ENCODE measurements around the gene GP1BB.

DNA sequence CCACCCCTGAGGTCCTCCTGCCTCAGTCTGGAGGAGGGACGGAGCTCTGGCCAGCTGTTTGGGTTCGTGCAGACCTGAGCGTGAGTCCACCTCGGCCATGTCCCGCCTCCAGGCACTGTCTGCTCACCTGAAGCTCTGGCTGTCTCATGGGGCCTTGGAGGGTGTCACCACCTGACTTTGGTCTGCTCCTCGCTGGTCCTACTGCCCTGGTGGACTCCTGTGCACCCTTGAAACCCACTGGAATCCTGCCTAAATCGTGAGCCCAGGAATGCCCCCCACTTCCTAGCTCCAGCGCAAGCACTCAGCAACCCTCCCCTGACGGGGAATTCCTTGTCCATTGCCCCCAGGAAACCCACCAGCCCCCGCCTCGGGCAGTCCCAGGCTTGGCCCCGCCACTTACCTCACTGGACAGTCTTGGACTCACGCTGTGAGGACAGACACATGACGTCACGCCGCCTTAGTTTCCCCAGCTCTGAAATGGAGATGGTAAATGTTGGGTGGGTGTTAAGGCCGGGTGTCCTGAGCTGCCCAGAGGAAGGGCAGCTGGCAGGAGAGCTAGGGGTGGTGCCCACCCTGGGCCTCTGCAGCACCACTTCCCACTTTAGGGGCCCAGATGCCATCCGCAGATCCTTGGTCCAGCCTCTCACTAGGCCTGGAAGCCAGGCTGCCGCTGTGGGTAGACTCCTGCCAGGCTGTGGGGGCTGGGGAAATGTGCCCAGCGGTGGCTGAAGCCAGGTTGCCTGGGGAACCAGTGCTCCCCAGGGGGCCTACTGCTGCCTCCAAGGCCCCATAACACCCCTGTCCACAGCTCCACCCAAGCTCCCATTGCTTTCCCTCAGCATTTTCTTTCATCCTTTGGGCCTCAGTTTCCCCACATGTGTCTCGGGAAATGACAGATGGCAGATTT lies 19.1 kb downstream of the GP1BB start:
- TF ChIP-seq, protein P1, sequence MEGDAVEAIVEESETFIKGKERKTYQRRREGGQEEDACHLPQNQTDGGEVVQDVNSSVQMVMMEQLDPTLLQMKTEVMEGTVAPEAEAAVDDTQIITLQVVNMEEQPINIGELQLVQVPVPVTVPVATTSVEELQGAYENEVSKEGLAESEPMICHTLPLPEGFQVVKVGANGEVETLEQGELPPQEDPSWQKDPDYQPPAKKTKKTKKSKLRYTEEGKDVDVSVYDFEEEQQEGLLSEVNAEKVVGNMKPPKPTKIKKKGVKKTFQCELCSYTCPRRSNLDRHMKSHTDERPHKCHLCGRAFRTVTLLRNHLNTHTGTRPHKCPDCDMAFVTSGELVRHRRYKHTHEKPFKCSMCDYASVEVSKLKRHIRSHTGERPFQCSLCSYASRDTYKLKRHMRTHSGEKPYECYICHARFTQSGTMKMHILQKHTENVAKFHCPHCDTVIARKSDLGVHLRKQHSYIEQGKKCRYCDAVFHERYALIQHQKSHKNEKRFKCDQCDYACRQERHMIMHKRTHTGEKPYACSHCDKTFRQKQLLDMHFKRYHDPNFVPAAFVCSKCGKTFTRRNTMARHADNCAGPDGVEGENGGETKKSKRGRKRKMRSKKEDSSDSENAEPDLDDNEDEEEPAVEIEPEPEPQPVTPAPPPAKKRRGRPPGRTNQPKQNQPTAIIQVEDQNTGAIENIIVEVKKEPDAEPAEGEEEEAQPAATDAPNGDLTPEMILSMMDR (conservative IDR thresholded peaks at IDR 0.05; ENCODE audit: low read depth, low read length), result no peak
- TF ChIP-seq RAD21 (IDR thresholded peaks at IDR 0.05; ENCODE audit: low read length) (no peak), POLR2A (IDR thresholded peaks at IDR 0.05; ENCODE audit: low read depth, low read length) (no peak), MAZ (IDR thresholded peaks at IDR 0.05; ENCODE audit: borderline replicate concordance, low read depth, low read length) (no peak), CEBPB (IDR thresholded peaks at IDR 0.05; ENCODE audit: low read depth, low read length) (no peak), RFX5 (IDR thresholded peaks at IDR 0.05; ENCODE audit: low read depth, low read length) (no peak), RCOR1 (IDR thresholded peaks at IDR 0.05; ENCODE audit: insufficient replicate concordance, low read length) (no peak), MAFK (IDR thresholded peaks at IDR 0.05; ENCODE audit: low read depth, low read length) (no peak), FOS (IDR thresholded peaks at IDR 0.05; ENCODE audit: low read depth, low read length) (no peak), CHD1 (IDR thresholded peaks at IDR 0.05; ENCODE audit: low read depth, low read length) (no peak), MXI1 (IDR thresholded peaks at IDR 0.05; ENCODE audit: borderline replicate concordance, low read depth, low read length) (no peak), SMC3 (IDR thresholded peaks at IDR 0.05; ENCODE audit: low read depth, low read length) (no peak)
- TF ChIP-seq, protein P2, sequence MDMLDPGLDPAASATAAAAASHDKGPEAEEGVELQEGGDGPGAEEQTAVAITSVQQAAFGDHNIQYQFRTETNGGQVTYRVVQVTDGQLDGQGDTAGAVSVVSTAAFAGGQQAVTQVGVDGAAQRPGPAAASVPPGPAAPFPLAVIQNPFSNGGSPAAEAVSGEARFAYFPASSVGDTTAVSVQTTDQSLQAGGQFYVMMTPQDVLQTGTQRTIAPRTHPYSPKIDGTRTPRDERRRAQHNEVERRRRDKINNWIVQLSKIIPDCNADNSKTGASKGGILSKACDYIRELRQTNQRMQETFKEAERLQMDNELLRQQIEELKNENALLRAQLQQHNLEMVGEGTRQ (IDR thresholded peaks at IDR 0.05; ENCODE audit: low read depth, low read length), result no peak
- TF ChIP-seq, protein P3, sequence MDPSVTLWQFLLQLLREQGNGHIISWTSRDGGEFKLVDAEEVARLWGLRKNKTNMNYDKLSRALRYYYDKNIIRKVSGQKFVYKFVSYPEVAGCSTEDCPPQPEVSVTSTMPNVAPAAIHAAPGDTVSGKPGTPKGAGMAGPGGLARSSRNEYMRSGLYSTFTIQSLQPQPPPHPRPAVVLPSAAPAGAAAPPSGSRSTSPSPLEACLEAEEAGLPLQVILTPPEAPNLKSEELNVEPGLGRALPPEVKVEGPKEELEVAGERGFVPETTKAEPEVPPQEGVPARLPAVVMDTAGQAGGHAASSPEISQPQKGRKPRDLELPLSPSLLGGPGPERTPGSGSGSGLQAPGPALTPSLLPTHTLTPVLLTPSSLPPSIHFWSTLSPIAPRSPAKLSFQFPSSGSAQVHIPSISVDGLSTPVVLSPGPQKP (IDR thresholded peaks at IDR 0.05; ENCODE audit: borderline replicate concordance, low read depth, low read length), result no peak

Measured in IMR-90 (cell line).